Choroid plexus epithelial cell (primary cell): Measurements from ENCODE around the gene LIMS2.

Experiments used
- DNase-seq: peaks from one replicate; pipeline ENCODE4 v3.0.0-alpha.2; 2010; ENCODE audit warnings: low read depth
- H3K4me3 ChIP-seq: 2 replicates; pipeline ENCODE4 v1.5.1; 2011; ENCODE audit warnings: low read depth, mild to moderate bottlenecking, control low read depth, low read length, moderate library complexity
- TF ChIP-seq, protein P1 (sequence below): conservative IDR thresholded peaks from 2 replicates; pipeline ENCODE4 v1.5.1; 2011; ENCODE audit warnings: low read depth, mild to moderate bottlenecking, control low read depth, inconsistent platforms, low read length, moderate library complexity

The LIMS2 gene

DNA sequence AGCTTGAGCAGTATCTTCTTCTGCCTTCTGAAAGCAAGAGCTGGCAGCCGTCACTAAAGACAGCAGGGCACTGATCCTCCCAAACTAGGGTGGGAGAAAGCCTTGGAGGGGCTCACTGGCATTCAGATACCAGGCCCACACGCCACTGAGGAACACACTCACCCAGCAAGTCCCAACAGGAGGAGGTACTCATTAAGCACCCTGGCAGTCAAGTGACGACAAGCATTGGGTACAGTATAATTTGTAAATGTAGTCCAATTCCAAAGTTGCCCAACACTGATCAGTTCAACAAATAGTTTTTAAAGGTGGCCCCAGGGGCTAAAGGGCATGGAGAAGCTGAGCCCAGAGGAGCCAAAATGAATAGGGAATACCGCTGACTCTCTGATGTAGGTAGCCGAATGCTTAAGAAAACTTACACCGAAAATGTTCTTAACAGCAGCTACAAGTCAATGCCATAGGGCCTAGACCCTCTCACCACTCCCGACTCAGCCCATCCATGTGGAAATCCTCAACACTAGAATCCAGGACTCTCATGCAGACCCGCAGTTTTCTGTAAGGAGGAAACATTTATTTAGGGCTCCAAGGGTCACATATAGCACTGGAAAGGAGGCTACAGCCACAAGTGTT lies 9.9 kb downstream of the LIMS2 start:
- DNase-seq, result no peak
- no peak overlapping the region for H3K4me3 ChIP-seq
- TF ChIP-seq, protein P1, sequence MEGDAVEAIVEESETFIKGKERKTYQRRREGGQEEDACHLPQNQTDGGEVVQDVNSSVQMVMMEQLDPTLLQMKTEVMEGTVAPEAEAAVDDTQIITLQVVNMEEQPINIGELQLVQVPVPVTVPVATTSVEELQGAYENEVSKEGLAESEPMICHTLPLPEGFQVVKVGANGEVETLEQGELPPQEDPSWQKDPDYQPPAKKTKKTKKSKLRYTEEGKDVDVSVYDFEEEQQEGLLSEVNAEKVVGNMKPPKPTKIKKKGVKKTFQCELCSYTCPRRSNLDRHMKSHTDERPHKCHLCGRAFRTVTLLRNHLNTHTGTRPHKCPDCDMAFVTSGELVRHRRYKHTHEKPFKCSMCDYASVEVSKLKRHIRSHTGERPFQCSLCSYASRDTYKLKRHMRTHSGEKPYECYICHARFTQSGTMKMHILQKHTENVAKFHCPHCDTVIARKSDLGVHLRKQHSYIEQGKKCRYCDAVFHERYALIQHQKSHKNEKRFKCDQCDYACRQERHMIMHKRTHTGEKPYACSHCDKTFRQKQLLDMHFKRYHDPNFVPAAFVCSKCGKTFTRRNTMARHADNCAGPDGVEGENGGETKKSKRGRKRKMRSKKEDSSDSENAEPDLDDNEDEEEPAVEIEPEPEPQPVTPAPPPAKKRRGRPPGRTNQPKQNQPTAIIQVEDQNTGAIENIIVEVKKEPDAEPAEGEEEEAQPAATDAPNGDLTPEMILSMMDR, result no peak

GRCh38 chr2:127664895-127665225 lies 10.5 kb downstream of the LIMS2 start:
- TF ChIP-seq, protein P1, result no peak
- no peak for DNase-seq

GRCh38 chr2:127664065-127664894 lies 11.1 kb downstream of the LIMS2 start:
- TF ChIP-seq, protein P1, result no peak

More at GRCh38 chr2:127664895-127665225, 10.5 kb downstream of the LIMS2 start:
- no peak overlapping the region for H3K4me3 ChIP-seq

GRCh38 chr2:127663566-127664064 lies 11.7 kb downstream of the LIMS2 start:
- TF ChIP-seq, protein P1, result no peak
- DNase-seq, result no peak
- no peak overlapping the region for H3K4me3 ChIP-seq

More at GRCh38 chr2:127664065-127664894, 11.1 kb downstream of the LIMS2 start:
- DNase-seq, result no peak
- H3K4me3 ChIP-seq, result peak overlapping the region; percentile 28

DNA sequence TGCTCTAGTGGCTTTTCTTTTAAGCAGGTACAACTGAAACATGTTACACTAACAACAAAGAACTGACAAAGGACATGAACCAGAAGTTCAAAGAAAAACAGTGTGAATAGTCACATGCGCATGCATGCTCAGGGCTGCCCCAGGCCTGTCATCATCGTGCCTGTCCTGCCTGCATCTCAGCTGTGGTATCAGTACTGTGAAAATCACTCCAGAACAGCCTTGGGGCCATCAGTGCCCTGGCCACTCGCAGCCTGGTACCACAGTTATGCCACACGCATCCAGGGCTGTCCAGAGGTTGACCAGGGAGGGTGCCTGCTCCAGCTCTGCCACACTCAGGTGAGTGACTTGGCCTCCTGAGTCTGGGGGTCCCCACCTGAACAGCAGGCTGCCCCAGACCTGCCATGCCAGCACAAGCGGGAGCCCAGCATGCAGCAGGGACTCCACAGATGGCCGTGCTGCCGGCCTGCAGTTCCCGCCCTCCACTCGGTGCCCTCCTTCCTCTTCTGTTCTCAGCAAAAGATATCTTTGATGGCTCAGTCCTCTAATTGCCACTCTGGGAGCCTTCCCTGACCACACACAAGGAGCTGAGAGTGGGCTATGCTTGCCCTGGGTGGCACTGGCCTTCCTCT lies 12.3 kb downstream of the LIMS2 start:
- TF ChIP-seq, protein P1, result no peak
- no peak overlapping the region for H3K4me3 ChIP-seq
- no peak for DNase-seq

DNA sequence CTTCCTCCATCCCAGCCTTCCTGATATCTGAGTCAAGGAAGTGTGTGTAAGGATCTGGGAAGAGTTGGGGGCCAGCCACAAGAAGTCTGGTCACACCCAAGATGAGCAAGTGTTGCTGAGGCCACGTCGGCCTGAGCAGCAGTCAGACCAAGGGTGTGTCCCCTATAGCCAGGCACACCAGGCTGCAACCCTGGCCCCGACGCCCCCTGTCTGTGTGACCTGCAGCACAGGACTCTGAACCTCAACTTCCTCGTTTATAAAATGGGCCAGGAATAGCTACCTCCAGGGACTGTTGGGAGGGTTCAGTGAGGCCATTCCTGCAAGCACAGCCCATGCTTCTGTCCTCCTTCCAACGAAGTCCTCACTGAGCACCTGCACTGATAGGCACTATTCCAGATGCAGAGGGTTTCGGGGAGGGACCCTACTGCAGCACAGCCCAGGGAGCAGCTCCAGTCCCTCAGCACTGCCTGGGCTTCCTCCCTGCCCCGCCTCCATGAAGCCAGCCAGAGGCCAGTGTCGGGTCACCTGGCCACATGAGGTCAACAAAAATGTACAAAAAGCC lies 13.3 kb downstream of the LIMS2 start:
- no peak overlapping the region for H3K4me3 ChIP-seq
- no peak for DNase-seq
- TF ChIP-seq, protein P1, result no peak
